ENCODE results near the gene CCT6A.
"Not testable (repeated sequence)": the region's sequence is repeated elsewhere in the genome, so short reads cannot be mapped to it uniquely, and the experiment has no call there.

The CCT6A gene

GRCh38 chr7:56051339-56052191 is at the start of gene CCT6A, which contains the start of gene PSPH:
CCT6A (plus strand) TSS chr7:56051765; CDS start chr7:56051849, 84 bp downstream.
PSPH (minus strand) TSS chr7:56051444; CDS start chr7:56021212, 30,232 bp downstream.
- peak; percentile 97 for DNase-seq

- no peak for DNase-seq
Measured at GRCh38 chr7:56003749-56004148, 47.8 kb upstream of the CCT6A start.

- no peak for DNase-seq
Measured at GRCh38 chr7:56007167-56007652, 44.4 kb upstream of the CCT6A start.

- DNase-seq = no peak
Measured at GRCh38 chr7:56007891-56008290, 43.7 kb upstream of the CCT6A start.

DNA sequence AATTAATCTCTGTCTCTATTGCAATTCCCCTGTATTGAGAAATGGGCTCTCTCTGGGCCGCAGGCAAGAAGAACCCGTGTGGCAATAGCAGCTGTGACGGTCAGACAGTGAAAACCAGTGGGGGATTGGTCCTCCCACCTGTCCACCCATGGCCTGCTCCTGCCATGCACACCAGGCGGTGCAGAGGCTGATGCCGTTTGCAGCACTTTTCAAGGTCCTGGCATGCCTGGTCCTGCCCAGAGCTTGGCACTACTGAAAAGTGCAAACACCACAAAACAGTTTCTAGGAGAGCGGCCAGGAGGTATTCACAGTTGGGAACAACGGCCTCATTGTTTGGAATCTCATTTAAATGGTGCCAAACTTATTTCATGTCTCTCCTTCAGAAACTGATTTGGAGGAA is 41.9 kb upstream of the CCT6A start:
- no peak for DNase-seq

DNA sequence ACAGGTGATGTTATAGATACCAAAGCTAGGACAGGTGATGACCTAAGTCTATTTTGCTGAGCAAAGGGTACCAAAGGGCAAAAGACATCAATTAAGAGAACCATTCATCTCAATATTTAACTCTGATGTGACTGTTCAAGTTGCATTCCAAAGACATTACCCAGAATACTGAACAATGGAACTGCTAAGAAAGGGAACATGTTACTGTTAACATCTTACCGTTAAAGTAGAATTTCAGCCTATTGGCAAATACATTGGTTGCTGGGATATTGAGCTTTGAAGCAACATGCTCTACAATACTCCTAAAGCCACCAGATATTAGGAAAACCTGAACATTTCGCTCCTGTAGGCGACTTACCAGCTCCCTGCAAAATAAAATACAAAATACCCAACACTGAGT is 34.5 kb upstream of the CCT6A start:
- not testable (repeated sequence) for DNase-seq

GRCh38 chr7:56019501-56019900 is 32.1 kb upstream of the CCT6A start:
- DNase-seq = no peak

DNA sequence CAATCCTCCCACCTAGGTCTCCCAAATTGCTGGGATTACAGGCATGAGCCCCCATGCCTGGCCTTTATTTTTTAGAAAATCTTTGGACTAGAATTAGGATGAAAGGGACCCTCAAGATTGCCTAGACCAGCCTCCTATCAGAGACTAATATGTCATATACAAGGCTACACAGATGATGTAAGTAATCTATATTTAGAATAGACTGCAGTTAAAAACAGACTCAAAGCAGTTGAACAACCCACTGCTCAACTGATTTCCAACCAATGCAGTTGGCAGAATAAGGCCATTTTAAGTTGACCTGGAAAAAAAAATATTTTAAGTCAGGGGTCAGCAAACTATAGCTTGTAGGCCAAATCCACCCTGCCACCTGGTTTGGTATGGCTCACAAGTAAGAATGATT is 28.1 kb upstream of the CCT6A start:
- no peak for DNase-seq

DNA sequence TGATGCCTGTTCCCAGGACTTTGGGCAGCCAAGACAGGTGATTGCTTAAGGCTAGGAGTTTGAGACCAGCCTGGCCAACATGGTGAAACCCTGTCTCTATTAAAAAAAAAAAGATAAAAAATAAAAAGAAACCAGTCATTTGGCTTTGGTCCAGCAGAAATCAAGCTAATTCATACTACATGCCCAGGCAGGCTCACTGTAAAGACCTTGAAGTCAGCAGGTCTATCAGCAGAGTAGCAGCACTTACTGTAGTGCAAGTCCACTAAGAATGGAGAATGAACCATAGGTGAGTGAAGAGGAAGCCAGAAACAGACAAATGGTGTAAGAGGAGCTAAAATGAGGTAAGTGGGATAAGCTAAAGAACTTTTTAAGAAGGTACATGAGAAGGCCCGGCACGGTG is 25.0 kb upstream of the CCT6A start:
- DNase-seq = no peak

DNA sequence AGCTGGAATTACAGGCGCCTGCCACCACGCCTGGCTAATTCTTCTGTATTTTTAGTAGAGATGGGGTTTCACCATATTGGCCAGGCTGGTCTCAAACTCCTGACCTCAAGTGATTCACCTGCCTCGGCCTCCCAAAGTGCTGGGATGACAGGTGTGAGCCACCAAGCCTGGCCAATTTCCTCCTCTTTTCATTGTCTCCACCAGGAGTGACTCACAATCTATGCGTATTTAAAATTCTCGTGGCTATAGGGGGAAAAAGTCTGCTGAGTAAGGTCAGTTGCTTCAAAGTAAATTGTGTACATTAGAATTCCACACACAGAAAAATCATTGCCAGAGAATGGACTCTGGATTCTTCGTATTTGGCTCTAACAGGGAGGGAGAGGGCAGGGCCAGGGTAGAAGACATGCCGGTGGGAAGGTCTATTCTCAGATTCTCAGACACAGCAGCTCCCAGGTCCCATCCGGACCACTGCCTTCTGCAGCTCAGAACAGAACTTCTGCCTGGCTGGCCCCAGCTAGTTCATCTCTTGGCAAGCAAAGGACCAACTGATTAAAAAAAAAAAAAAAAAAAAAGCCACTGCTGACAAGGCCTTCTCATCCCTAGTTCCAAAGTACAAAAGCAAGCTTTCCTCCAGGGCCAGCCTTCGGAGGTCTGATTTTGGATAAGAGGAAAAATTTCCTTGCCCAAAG is 22.5 kb upstream of the CCT6A start:
- no peak for DNase-seq

DNA sequence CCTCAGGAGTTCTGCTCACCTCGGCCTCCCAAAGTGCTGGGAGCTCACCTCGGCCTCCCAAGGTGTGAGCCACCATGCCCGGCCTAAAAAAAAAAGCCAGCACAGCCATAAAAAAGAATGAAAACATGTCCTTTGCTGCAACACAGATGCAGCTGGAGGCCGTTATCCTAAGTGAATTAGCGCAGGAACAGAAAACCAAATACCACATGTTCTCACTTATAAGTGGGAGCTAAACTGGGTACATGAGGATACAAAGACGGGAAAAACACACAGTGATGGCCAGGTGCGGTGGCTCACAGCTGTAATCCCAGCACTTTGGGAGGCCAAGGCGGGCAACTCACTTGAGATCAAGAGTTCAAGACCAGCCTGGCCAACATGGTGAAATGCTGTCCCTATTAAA is 21.2 kb upstream of the CCT6A start:
- no peak for DNase-seq

- not testable (repeated sequence) for DNase-seq
Measured at GRCh38 chr7:56031556-56031955, 20.0 kb upstream of the CCT6A start.

DNA sequence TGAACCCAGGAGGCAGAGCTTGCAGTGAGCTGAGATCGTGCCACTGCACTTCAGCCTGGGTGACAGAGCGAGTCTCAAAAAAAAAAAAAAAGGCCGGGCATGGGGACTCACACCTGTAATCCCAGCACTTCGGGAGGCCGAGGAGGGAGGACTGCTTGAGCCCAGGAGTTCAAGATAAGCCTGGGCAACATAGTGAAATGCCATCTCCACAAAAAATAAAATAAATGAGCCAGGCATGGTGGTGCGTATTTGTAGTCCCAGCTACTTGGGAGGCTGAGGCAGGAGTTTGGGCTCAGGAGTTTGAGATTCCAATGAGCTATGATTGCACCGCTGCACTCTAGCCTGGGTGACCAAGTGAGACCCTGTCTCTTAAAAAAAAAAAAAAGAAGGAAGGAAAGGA is 19.0 kb upstream of the CCT6A start:
- not testable (repeated sequence) for DNase-seq

DNA sequence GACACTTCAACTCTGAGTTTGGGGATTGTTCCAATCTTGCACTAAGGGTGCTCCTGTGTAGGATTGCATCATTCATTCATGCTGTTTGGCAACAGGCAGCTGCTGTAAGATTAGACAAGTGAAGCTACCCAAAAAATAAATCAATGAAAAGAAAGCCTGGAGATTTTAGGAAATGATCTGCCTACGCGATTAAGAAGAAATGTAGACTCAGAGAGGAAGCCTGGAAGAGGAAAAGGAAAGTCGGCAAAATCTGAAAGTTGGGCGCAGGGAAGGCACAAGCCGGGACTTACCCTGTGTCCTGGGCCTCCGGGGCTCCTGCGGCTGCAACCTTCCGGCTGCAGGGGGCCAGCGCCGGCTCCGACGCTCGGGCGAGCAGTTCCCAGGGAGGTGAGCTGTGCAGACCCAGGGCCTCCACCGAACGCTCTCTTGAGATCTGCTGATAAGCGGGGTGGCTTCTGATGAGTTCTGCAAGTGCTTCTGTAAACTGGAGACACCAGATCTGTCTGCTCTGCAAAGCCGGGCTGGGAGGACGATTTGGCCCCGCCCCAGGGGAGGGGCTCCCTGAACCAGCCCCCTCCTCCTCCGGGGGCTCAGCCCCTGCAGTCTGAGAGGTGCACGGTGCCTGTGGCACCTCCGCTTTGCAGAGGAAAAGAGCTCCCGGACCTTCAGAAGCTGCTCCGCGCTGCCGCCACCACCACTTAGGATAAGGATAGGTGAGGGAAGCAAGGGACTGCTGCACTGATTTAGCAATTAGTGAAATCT is 17.7 kb upstream of the CCT6A start:
- DNase-seq = peak; percentile 73

GRCh38 chr7:56040730-56041129 is 10.8 kb upstream of the CCT6A start:
- DNase-seq = no peak

- DNase-seq = not testable (repeated sequence)
Measured at GRCh38 chr7:56045758-56046157, 5.8 kb upstream of the CCT6A start.

GRCh38 chr7:56046721-56047445 is 4.7 kb upstream of the CCT6A start:
- DNase-seq = no peak

GRCh38 chr7:56047446-56048116 is 4.0 kb upstream of the CCT6A start:
- DNase-seq = not testable (repeated sequence)

DNA sequence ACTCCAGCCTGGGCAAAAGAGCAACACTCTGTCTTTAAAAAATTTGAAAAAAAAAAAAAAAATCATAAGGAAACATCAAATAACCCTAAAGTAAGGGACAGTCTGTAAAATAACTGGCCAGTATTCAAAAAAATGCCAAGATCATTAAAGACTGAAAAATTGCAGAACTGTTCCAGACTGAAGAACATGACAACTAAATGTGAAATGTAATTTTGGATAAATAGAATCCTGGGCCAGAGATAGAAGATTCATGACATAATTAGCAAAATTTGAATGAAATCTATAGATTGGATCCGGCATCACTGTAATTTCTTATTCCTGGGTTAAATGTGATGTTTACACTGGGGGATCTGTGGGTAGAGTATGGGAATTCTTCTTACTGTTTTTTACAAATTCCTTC is 3.3 kb upstream of the CCT6A start:
- DNase-seq = no peak

DNA sequence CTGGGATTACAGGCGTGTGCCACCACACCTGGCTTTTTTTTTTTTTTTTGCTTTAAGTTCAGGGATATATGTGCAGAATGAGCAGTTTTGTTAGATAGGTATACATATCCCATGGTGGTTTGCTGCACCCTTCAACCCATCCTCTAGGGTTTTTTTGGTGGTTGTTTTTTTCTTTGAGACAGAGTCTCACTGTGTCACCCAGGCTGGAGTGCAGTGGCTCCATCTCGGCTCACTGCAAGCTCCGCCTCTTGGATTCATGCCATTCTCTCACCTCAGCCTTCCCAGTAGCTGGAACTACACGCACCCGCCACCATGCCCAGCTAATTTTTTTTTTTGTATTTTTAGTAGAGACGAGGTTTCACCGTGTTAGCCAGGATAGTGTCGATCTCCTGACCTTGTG is 2.8 kb upstream of the CCT6A start:
- peak; percentile 57 for DNase-seq

- DNase-seq = no peak
Measured at GRCh38 chr7:56051053-56051338, 569 bp upstream of the CCT6A start.

GRCh38 chr7:56053379-56053778 is 1.8 kb downstream of the CCT6A start:
- DNase-seq = no peak

Data from NCI-H2029 (cell line).